Endothelial cell of umbilical vein (primary cell): ENCODE measurements around the gene OPRL1. TPM values are rescaled to one million over a fixed set of nuclear protein-coding genes. Genes with fewer than 3 reads are reported as not detected.

ENCODE experiments used
- BruUV-seq: library from RNA; stranded (reverse); fragments of 400-500 nt; replicated peaks from 2 replicates; lab custom pipeline; 2021; lab: Mats Ljungman, UMichigan
- CTCF ChIA-PET: fragments of 300-600, 350-600 bp; sonication (Branson Sonifier 250); formaldehyde crosslinking; loops from one replicate; lab custom pipeline; 2021; ENCODE audit warnings: antibody characterized with exemption, inconsistent platforms; lab: Charles Lee
- POLR2A ChIA-PET: fragments of 300-600, 350-600 bp; sonication (Branson Sonifier 250); formaldehyde crosslinking; loops from one replicate; lab custom pipeline; 2021; ENCODE audit warnings: antibody characterized with exemption, inconsistent platforms; lab: Charles Lee
- DNase-seq: peaks from one replicate; pipeline ENCODE4 v3.0.0-alpha.2; 2011; ENCODE audit warnings: low read depth, low spot score
- FAIRE-seq: peaks from 2 replicates; lab custom pipeline; 2011; peaks lifted over from hg19 to GRCh38; lab: Jason Lieb, UNC
- H2AFZ ChIP-seq: 2 replicates; pipeline ENCODE4 v1.6.0; 2012; ENCODE audit warnings: low read depth, low read length, control low read depth, inconsistent platforms
- H3K27ac ChIP-seq: 2 replicates; pipeline ENCODE4 v1.5.1; 2011; ENCODE audit warnings: low read depth, mild to moderate bottlenecking, control low read depth, low read length, moderate library complexity; ENCODE audit not compliant: insufficient read depth
- H3K27me3 ChIP-seq, 2 experiments: 2 replicates each; pipeline versions ENCODE4 v1.6.0 to v1.6.1; 2011; ENCODE audit warnings: low read length in 2 of 2, mixed read lengths in 1 of 2; ENCODE audit not compliant: control insufficient read depth in 2 of 2, insufficient read depth in 2 of 2
- H3K36me3 ChIP-seq, 2 experiments: 2 replicates in 1 of 2; 3 replicates in 1 of 2; pipeline ENCODE4 v1.5.1; 2011; ENCODE audit warnings: low read length in 2 of 2, mild to moderate bottlenecking in 1 of 2, moderate library complexity in 1 of 2; ENCODE audit not compliant: control insufficient read depth in 2 of 2, insufficient read depth in 2 of 2; ENCODE audit errors: extremely low read depth in 1 of 2
- H3K4me1 ChIP-seq: 3 replicates; pipeline ENCODE4 v1.5.1; 2011; ENCODE audit warnings: mild to moderate bottlenecking, low read length; ENCODE audit not compliant: control insufficient read depth, insufficient read depth; ENCODE audit errors: extremely low read depth
- H3K4me2 ChIP-seq: 2 replicates; pipeline ENCODE4 v1.6.1; 2011; ENCODE audit warnings: low read length, control low read depth, mixed read lengths; ENCODE audit not compliant: insufficient read depth
- H3K4me3 ChIP-seq, 3 experiments: fragments of 200-600 bp in 1 of 3; sonication (generic), shearing (Covaris generic) in 1 of 3; replicated peaks in 1 of 3; 2 replicates each; pipeline ENCODE4 v1.5.1; 2011 to 2016; ENCODE audit warnings: control low read depth in 3 of 3, low read length in 3 of 3, mild to moderate bottlenecking in 2 of 3, inconsistent platforms in 1 of 3, low read depth in 1 of 3, moderate library complexity in 1 of 3; ENCODE audit not compliant: insufficient read depth in 1 of 3
- H3K79me2 ChIP-seq: 2 replicates; pipeline ENCODE4 v1.6.0; 2012; ENCODE audit warnings: low read length, inconsistent platforms; ENCODE audit not compliant: control insufficient read depth, insufficient read depth
- H3K9ac ChIP-seq: replicated peaks from 2 replicates; pipeline ENCODE3; 2011; ENCODE audit warnings: low read length, control low read depth; ENCODE audit not compliant: insufficient read depth; ENCODE audit errors: extremely low read depth
- H3K9me1 ChIP-seq: replicated peaks from 3 replicates; pipeline ENCODE4 v1.6.0; 2011; ENCODE audit warnings: mild to moderate bottlenecking, low read length; ENCODE audit not compliant: control insufficient read depth, insufficient read depth; ENCODE audit errors: extremely low read depth
- H3K9me3 ChIP-seq: replicated peaks from 2 replicates; pipeline ENCODE4 v1.5.1; 2012; ENCODE audit warnings: low read length, inconsistent platforms; ENCODE audit not compliant: control insufficient read depth, insufficient read depth
- H4K20me1 ChIP-seq: replicated peaks from 2 replicates; pipeline ENCODE3; 2011; ENCODE audit warnings: mild to moderate bottlenecking, low read length; ENCODE audit not compliant: control insufficient read depth, insufficient read depth; ENCODE audit errors: extremely low read depth
- CTCF ChIP-seq, 2 donors: IDR thresholded peaks; 1 replicate in 1 of 2; 2 replicates in 1 of 2; pipeline ENCODE4 v1.5.1; 2011; ENCODE audit warnings: low read length in 2 of 2, mild to moderate bottlenecking in 2 of 2, moderate library complexity in 2 of 2, control low read depth in 1 of 2, inconsistent platforms in 1 of 2, low read depth in 1 of 2; ENCODE audit not compliant: insufficient read depth in 1 of 2; ENCODE audit errors: extremely low read depth in 1 of 2
- EZH2 ChIP-seq: IDR thresholded peaks from 2 replicates; pipeline ENCODE4 v1.6.1; 2012; ENCODE audit warnings: borderline replicate concordance, low read depth, mild to moderate bottlenecking, moderate library complexity, low read length, inconsistent platforms; ENCODE audit not compliant: severe bottlenecking
- FOS ChIP-seq: IDR thresholded peaks from 2 replicates; pipeline ENCODE4 v1.6.1; 2011; ENCODE audit warnings: mild to moderate bottlenecking, low read length, moderate library complexity, borderline replicate concordance; ENCODE audit not compliant: insufficient read depth
- GATA2 ChIP-seq: IDR thresholded peaks from 2 replicates; pipeline ENCODE4 v1.7.0; 2011; ENCODE audit warnings: low read depth, mild to moderate bottlenecking, moderate library complexity, mixed read lengths, low read length; ENCODE audit not compliant: insufficient read length, insufficient read depth
- JUN ChIP-seq: IDR thresholded peaks from 2 replicates; pipeline ENCODE4 v1.6.1; 2011; ENCODE audit warnings: borderline replicate concordance, low read depth; ENCODE audit not compliant: insufficient read length, insufficient read depth
- MAX ChIP-seq: IDR thresholded peaks from 2 replicates; pipeline ENCODE4 v1.6.1; 2011; ENCODE audit not compliant: insufficient read depth, insufficient read length
- MYC ChIP-seq: IDR thresholded peaks from one replicate; pipeline ENCODE4 v1.6.1; 2011; ENCODE audit warnings: mild to moderate bottlenecking, low read depth, low read length
- POLR2A ChIP-seq: IDR thresholded peaks from 2 replicates; pipeline ENCODE4 v1.6.1; 2012; ENCODE audit warnings: low read depth, mild to moderate bottlenecking, control low read depth, low read length
- POLR2AphosphoS5 ChIP-seq: IDR thresholded peaks from 2 replicates; pipeline ENCODE4 v1.6.1; 2012; ENCODE audit warnings: low read depth, mild to moderate bottlenecking, control low read depth, low read length, moderate library complexity; ENCODE audit not compliant: insufficient read depth
- dilution Hi-C: fragments of 300-500 bp; cut with MboI; formaldehyde crosslinking; loops from one replicate; pipeline ENCODE4 v1.15.0; 2019; ENCODE audit warnings: low sequenced_read_pairs; ENCODE audit not compliant: extremely low pct_ligation_motif_present
- intact Hi-C: fragments of 100-400 bp; cut with micrococcal nuclease; formaldehyde crosslinking; loops from one replicate; pipeline ENCODE4 v1.10.0; 2022
- polyA plus RNA-seq, 4 experiments: library from polyadenylated mRNA; depleted of rRNA in 3 of 4; stranded (reverse) in 3 of 4; unstranded in 1 of 4; fragments of >200 nt; gene quantifications; 2 replicates each; pipeline versions ENCODE4 v1.2.1 to v1.2.3, GENCODE V29; 2011 to 2012; ENCODE audit warnings: missing spikeins in 1 of 4
- total RNA-seq: library from RNA; stranded (reverse); gene quantifications from 2 replicates; pipeline ENCODE4 v1.2.3, GENCODE V29; 2021

The OPRL1 gene
- total and polyA plus RNA-seq, 2 donors (not counting 3 experiments of a cell fraction or from before 2014, with no cell fraction given), result 1.9 to 2.0 TPM

- no peak overlapping the region for H2AFZ ChIP-seq
- no peaks in the 10 kb centered on the region for H4K20me1 ChIP-seq
- H3K27ac ChIP-seq, result no peak overlapping the region
- no peak overlapping the region for H3K4me3 ChIP-seq
- no peaks in the 10 kb centered on the region for H3K9me3 ChIP-seq
- no peaks in the 10 kb centered on the region for H3K4me1 ChIP-seq
- TF ChIP-seq JUN (no peak), MYC (no peak), EZH2 (no peak), FOS (no peak), POLR2A (no peak), POLR2AphosphoS5 (no peak), MAX (no peak), CTCF (IDR thresholded peaks at IDR 0.05; ENCODE audit: extremely low read depth in 1 of 2, insufficient read depth in 1 of 2, low read depth in 1 of 2, low read length in 2 of 2) (no peak), GATA2 (no peak)
- H3K79me2 ChIP-seq, result no peaks in the 10 kb centered on the region
- no peaks in the 10 kb centered on the region for H3K36me3 ChIP-seq
- CTCF ChIA-PET, result no interaction called here
- dilution Hi-C loops (no loop called here), intact Hi-C loops (no loop called here)
- DNase-seq, result no peak
- H3K9ac ChIP-seq, result no peak overlapping the region
- no TSS peak for BruUV-seq
- FAIRE-seq, result no peak
- peaks cover 0 to 1% of the 10 kb centered on the region in 2 experiments for H3K27me3 ChIP-seq
- no peak overlapping the region for H3K4me2 ChIP-seq
- no peaks in the 10 kb centered on the region for H3K9me1 ChIP-seq
- POLR2A ChIA-PET, result no interaction called here
These were observed 15.6 kb downstream of the OPRL1 start for GRCh38 chr20:64095455-64095854.
